ENCODE data around the gene NOC4L.

DNA sequence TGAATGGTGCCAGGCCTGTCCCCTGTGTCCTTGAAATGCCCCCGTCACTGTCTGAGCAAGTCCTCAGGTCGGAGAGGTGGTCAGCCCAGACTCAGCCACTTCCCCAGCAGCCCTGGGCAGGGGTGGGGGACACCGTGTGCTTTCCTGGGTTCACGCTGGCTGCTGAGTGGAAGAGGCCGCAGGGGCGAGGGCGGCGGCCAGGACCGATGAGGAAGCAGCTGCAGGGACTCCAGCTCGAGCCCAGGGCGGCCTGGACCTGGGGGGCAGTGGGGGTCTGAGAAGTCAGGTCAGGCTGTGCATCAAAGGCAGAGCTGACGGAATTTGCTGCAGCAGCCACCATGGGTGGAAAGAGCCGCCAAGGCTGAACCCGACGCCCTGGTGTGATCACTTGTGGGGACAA lies 28.4 kb downstream of the NOC4L start:
- TF ChIP-seq, protein P1, sequence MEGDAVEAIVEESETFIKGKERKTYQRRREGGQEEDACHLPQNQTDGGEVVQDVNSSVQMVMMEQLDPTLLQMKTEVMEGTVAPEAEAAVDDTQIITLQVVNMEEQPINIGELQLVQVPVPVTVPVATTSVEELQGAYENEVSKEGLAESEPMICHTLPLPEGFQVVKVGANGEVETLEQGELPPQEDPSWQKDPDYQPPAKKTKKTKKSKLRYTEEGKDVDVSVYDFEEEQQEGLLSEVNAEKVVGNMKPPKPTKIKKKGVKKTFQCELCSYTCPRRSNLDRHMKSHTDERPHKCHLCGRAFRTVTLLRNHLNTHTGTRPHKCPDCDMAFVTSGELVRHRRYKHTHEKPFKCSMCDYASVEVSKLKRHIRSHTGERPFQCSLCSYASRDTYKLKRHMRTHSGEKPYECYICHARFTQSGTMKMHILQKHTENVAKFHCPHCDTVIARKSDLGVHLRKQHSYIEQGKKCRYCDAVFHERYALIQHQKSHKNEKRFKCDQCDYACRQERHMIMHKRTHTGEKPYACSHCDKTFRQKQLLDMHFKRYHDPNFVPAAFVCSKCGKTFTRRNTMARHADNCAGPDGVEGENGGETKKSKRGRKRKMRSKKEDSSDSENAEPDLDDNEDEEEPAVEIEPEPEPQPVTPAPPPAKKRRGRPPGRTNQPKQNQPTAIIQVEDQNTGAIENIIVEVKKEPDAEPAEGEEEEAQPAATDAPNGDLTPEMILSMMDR (IDR thresholded peaks at IDR 0.05): no peak
- TF ChIP-seq EP300 (IDR thresholded peaks at IDR 0.05) (no peak), POLR2AphosphoS5 (IDR thresholded peaks at IDR 0.05) (no peak), POLR2A (IDR thresholded peaks at IDR 0.05; ENCODE audit: low read depth) (no peak)
